ENCODE results near the gene CAND2.
A peak's percentile ranks its signal among the peaks of the same experiment; 100 is the strongest.

CAND2 gene

GRCh38 chr3:12796171-12797123 is at the start of gene CAND2:
Gene CAND2 (plus strand): TSS chr3:12796680. CDS start chr3:12796721, 41 bp downstream.
- peak; percentile 37 for DNase-seq

- DNase-seq = no peak
Observed at GRCh38 chr3:12748477-12748876, 48.0 kb upstream of the CAND2 start.

GRCh38 chr3:12750223-12750622 is 46.3 kb upstream of the CAND2 start:
- DNase-seq = no peak

DNA sequence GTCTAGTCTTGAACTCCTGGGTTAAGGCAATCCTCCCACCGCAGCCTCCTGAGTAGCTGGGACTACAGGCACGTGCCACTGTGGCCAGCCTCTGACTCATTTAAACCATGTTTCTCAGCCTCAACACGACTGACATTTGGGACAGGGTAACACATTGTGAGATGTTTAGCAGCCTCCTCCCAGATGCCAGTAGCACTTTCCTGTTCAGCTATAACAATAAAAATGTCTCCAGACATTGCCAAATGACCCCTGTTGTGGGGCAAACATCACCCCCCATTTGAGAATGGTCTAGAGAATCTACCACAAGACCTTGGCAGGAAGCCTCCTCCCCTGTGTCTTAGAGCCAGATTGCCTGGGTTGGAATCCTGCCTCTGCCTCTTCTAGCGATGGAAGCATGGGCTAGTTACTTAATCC is 45.8 kb upstream of the CAND2 start:
- DNase-seq = no peak

GRCh38 chr3:12751571-12751970 is 44.9 kb upstream of the CAND2 start:
- DNase-seq = no peak

- no peak for DNase-seq
Observed at GRCh38 chr3:12752102-12752501, 44.4 kb upstream of the CAND2 start.

DNA sequence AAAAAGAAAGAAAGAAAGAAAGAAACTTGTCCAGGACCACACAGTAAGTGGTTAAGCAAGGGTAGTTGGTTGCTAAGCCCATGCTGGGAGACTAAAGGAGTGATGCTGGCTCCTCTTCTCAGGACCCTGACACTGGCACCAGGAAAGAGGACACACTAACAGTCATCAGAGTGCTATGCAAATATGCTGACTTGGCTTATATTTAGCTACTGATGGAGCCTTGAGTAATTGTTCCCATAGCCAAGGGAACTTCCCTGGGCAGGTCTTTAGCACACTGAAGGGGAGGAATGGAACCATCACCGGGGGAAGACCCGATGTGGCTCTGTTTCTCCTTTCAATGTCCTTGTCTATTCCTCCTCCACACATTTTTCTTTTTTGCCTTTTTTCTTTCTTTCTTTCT is 43.7 kb upstream of the CAND2 start:
- no peak for DNase-seq

GRCh38 chr3:12753275-12754028 is 43.0 kb upstream of the CAND2 start:
- no peak for DNase-seq

GRCh38 chr3:12754313-12754712 is 42.2 kb upstream of the CAND2 start:
- DNase-seq = no peak

DNA sequence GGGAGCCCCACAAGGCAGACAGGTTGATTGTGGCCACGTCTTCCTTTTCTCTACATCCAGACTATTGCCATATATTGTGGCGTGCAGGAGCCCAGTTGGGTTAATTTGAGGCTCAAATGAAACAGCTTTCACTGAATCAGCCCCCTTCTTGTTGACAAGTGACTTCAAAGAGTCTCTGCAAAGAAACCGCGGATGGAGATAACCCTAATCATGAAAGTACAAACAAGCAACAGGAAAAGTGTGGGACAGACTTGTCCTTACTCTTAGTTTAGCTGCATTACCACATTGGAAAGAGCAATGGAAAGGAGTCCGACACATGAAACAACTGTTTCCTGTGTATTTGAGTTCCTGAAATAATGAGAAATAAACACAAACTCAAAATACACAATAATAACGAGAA is 40.7 kb upstream of the CAND2 start:
- no peak for DNase-seq

DNA sequence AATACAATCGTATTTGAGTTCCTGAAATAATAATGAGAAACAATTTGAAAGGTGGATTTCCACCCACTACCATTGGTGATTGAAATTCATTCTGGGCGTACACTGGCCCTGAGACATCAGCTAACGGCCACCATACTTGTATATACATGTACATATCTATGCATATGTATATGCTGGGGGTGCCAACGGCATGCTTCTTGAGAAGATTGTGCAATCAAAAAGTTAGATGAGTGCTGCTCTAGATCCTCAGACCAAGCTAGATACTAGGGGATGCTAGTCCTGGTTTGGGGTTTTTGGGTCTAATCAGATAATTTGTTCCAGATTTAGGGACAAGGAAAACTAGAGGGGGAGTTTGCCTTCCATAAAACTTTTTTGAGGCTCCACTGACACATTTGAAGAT is 40.3 kb upstream of the CAND2 start:
- DNase-seq = no peak

GRCh38 chr3:12756635-12757034 is 39.8 kb upstream of the CAND2 start:
- DNase-seq = no peak

- DNase-seq = no peak
Observed at GRCh38 chr3:12758025-12758781, 38.3 kb upstream of the CAND2 start.

DNA sequence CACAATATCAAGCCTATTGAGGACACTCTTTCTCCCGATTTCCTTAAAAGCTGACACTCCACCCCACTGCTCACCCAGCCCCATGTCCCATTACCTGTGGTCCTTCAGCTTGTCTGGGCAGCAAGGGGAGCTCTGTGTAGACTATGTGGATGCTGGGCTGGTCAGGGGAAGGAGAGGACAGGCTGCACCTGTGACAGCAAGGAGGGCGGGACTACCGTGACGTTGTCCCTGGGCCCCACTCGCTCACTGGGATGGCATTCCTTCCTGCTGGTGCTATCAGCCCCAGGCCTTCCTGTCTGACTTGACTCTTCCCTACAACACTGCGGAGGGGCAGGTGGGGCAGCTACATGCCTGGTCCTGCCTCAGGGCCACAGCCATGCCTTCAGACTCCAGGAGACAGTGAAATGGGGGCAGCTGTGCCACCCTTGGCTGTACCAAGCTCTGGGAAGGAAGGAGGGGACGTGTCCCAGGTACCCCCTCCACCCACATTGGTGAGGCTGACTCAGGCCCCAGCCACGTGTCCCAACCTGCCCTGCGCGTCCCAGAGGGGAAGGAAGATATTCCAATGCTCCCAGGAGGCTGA is 37.3 kb upstream of the CAND2 start, which contains the start of gene TMEM40:
TMEM40 (minus strand) TSS at position 163 of the 583 bp plus-strand sequence. CDS start 9,427 bp downstream, outside the sequence.
- no peak for DNase-seq

- DNase-seq = no peak
Observed at GRCh38 chr3:12759693-12760565, 36.6 kb upstream of the CAND2 start.

- no peak for DNase-seq
Observed at GRCh38 chr3:12764171-12764776, 32.2 kb upstream of the CAND2 start.

GRCh38 chr3:12766541-12766940 is 29.9 kb upstream of the CAND2 start:
- no peak for DNase-seq

DNA sequence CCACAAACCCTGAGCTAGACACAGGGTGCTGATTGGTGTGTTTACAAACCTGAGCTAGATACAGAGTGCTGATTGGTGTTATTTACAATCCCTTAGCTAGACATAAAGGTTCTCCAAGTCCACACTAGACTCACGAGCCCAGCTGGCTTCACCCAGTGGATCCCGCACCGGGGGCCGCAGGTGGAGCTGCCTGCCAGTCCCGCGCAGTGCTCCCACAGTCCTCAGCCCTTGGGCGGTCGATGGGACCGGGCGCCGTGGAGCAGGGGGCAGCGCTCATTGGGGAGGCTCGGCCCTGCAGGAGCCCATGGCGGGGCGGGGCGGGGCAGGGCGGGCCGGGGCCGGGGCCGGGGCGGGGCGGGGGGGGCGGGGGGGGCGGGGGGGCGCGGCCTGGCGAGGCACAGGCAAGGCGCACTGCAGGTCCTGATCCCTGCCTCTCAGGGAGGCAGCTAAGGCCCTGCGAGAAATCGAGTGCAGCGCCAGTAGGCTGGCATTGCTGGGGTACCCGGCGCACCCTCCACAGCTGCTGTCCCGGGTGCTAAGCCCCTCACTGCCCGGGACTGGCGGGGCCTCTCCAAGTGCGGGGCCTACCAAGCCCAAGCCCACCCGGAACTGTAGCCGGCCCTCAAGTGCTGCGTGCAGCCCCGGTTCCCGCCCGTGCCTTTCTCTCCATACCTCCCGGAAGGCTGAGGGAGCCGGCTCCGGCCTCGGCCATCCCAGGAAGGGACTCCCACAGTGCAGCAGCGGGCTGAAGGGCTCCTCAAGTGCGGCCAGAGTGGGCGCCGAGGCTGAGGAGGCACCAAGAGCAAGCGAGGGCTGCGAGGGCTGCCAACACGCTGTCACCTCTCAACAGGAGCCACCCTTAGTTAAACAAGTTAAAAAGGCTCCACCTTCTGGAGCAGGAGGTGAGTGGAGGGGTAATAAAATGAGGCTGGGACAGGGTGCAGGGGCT is 27.6 kb upstream of the CAND2 start:
- DNase-seq = no peak

DNA sequence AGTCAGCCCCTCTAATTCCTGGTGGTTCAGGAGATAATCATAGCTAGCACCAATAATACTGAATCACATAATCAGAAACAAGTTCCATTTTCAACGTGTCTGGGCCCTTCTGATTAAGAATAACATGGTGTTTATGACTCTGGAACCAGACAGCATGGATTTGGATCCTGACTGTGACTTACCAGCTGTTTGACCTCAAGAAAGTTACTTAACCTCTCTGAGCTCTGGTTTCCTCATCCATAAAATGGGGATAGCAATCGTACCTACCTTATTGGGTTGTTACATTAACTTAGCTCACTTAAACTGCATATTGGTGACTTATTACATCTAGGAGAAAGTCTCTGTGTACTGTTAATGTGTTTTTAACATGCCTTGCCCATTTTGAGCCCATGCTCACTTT is 26.7 kb upstream of the CAND2 start:
- no peak for DNase-seq

- no peak for DNase-seq
Observed at GRCh38 chr3:12771236-12771635, 25.2 kb upstream of the CAND2 start.

Data from NCI-H1105 (cell line).